Kidney epithelial cell (primary cell): Measurements from ENCODE around the gene BARX2. TPM values are rescaled to one million over a fixed set of nuclear protein-coding genes. Genes with fewer than 3 reads are reported as not detected.

Source experiments
- DNase-seq: peaks from one replicate; pipeline ENCODE4 v3.0.0-alpha.2; 2010; ENCODE audit warnings: low read depth
- H3K27me3 ChIP-seq: 2 replicates; pipeline ENCODE4 v1.6.0; 2011; ENCODE audit warnings: low read length; ENCODE audit not compliant: control insufficient read depth, insufficient read depth
- H3K36me3 ChIP-seq: 2 replicates; pipeline ENCODE4 v1.5.1; 2011; ENCODE audit warnings: low read length; ENCODE audit not compliant: control insufficient read depth, insufficient read depth
- H3K4me3 ChIP-seq: 2 replicates; pipeline ENCODE4 v1.5.1; 2011; ENCODE audit warnings: low read depth, mild to moderate bottlenecking, control low read depth, low read length
- CTCF ChIP-seq: IDR thresholded peaks from 2 replicates; pipeline ENCODE4 v1.5.1; 2011; ENCODE audit warnings: mild to moderate bottlenecking, moderate library complexity, low read length, control low read depth, inconsistent platforms; ENCODE audit not compliant: insufficient read depth, poor library complexity, severe bottlenecking
- total RNA-seq: library from RNA; depleted of rRNA; stranded (reverse); fragments of >200 nt; gene quantifications from 2 replicates; pipeline ENCODE4 v1.2.3, GENCODE V29; 2015

The BARX2 gene
- total RNA-seq, 1 donor from 2014 or later = not detected

GRCh38 chr11:129419386-129419785, 43.7 kb downstream of the BARX2 start:
- H3K4me3 ChIP-seq = no peak overlapping the region
- H3K36me3 ChIP-seq = no peaks in the 10 kb centered on the region
- H3K27me3 ChIP-seq = no peaks in the 10 kb centered on the region
- no peak for TF ChIP-seq CTCF
- DNase-seq = no peak

- no peak for TF ChIP-seq CTCF
- H3K27me3 ChIP-seq = no peaks in the 10 kb centered on the region
- H3K36me3 ChIP-seq = no peaks in the 10 kb centered on the region
Measured at GRCh38 chr11:129423426-129423825, 47.8 kb downstream of the BARX2 start.

GRCh38 chr11:129425214-129425613, 49.6 kb downstream of the BARX2 start:
- H3K4me3 ChIP-seq = no peak overlapping the region
- TF ChIP-seq CTCF = no peak
- H3K36me3 ChIP-seq = no peaks in the 10 kb centered on the region
- H3K27me3 ChIP-seq = no peaks in the 10 kb centered on the region
- no peak for DNase-seq

More at GRCh38 chr11:129423426-129423825, 47.8 kb downstream of the BARX2 start:
- no peak overlapping the region for H3K4me3 ChIP-seq
- DNase-seq = no peak

- no peaks in the 10 kb centered on the region for H3K27me3 ChIP-seq
- H3K4me3 ChIP-seq = no peak overlapping the region
- H3K36me3 ChIP-seq = no peaks in the 10 kb centered on the region
- TF ChIP-seq CTCF = no peak
- no peak for DNase-seq
Measured at GRCh38 chr11:129426038-129426437, 50.4 kb downstream of the BARX2 start.

GRCh38 chr11:129426776-129427175, 51.1 kb downstream of the BARX2 start:
- no peak for TF ChIP-seq CTCF
- no peaks in the 10 kb centered on the region for H3K27me3 ChIP-seq
- no peak for DNase-seq
- H3K36me3 ChIP-seq = no peaks in the 10 kb centered on the region
- H3K4me3 ChIP-seq = no peak overlapping the region

- DNase-seq = no peak
- Histone ChIP-seq H3K27me3 (no peaks in the 10 kb centered on the region), H3K36me3 (no peaks in the 10 kb centered on the region), H3K4me3 (no peak overlapping the region)
- TF ChIP-seq CTCF = no peak
Measured at GRCh38 chr11:129427376-129427775, 51.7 kb downstream of the BARX2 start.
